8988T (cell line): ENCODE data around the gene OGDHL.
"Not testable (repeated sequence)": the region's sequence is repeated elsewhere in the genome, so short reads cannot be mapped to it uniquely, and the experiment has no call there.

Experiments used
- DNase-seq: peaks from one replicate; pipeline ENCODE4 v3.0.0; 2011

Gene OGDHL

DNA sequence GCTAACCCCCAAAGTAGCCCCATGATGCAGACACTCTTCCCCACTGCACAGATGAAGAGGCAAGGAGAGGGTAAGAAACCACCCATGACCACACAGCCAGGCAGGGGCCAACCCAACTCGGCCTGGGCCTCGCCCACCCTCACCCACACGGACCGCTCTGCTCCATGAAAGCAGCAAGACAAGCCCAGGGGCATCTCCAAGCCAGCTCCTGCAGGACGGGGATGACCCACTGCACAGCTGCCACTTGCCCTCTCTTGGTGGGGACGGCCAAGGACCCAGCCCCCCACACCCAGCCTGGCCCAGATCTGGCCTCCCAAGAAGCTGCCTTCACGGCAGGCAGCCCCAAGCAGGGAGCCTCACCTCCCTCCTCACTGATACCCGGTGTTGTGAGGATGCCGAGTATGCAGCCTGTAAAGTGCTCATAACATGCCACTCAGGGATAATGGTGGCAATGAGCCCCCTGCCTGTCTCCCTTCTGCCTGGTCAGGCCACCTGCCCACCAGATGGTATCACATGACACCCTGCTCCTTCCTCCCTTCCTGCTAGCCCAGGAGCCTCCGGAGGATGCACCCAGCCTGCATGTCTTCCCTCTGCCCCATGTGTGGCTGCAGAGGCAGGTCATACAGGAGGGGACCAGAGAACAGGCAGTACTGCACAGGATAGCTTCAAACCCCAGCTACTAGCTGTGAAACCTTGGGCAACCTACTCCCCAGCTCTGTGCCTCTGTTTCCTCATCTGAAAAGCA is 23.3 kb downstream of the OGDHL start:
- DNase-seq, result no peak

DNA sequence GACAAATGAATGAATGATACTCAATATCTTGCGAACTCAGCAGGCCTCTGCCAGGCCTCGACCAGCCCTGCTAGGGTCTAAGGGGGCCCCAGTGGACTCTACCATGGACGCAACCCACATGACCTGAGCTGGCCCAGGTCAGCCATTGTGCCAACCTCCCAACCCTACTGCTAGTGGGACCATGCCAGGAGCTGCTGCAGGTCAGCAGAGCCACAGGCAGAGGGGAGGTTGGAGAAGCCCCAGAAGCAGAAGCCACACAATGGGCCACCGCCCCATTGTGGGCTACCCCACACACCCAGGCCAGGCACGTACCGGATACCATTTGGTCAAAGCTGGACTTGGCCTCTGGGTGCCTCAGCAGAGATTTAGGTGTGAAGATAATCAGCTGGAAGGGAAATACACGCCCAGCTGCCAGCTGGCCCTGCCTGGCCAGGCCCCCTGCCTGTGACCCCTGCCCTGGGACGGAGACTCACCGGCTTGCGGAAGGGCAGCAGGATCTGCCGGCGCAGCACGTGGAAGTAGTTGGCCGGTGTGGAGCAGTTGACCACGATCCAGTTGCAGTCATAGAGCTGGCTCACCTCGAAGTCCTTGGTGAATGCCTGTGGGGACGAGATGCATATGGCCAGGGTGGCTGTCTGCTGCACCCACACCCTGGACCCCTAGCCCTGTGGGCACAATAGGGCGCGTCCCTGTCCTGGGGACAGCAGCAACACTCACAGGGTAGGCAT is 24.5 kb downstream of the OGDHL start:
- DNase-seq, result no peak

DNA sequence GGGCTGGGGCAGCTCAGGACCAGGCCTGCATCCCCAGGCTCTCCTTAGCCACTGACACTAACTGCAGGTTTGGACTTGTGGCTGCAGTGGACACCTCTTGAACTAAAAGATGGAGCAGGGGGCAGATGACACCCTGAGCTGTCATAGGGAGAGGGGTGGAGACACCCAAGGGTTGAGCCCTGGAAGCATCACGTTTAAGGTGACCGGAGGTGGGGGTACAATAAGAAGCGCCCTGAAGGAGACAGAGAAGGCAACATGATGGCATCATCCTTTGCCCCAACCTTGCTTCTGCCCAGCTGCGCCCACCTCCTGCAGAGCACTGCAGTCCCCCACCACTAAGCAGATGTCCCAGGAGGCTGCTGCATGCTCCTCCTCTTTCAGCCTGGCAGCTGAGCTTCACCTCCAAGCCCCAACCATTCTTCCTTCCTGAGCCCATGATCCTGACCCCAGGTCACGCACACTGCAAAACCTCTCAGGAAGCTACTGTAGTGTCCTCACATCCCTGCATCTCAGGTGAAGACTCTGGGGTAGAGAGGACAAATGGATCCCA is 25.5 kb downstream of the OGDHL start:
- DNase-seq, result no peak

DNA sequence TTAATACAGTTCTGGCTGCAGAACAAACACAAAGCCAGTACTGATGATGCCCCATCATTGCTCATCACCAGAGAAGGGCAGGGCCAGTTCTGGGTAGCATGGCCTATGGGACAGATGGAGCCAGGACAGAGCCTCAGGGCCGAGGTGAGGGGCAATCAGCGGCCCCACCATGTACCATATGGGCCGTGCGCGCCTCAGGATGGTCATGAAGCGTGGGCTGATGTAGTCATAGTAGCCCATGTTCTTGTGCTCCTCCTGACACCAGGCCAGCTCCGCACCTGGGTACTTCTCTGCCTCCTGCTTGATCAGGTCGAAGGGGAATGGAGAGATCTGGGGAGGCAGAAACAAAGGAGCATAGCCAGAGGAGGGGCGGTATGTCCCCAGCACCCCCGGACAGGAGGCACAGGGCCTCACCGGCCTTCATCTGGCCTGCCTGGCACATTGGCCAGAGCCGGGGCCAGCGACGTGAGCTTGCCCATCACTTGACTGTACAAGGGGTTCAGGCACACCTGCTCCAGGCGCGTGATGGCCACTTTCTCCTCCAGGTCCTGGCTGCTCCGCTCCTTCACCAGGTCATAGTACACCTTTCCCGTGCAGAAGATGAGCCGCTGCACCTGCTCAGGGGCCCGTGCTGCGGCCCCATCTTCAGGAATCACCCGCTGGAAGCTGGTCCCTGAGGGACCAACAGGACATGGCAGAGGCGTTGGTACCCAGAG is 26.1 kb downstream of the OGDHL start:
- no peak for DNase-seq

DNA sequence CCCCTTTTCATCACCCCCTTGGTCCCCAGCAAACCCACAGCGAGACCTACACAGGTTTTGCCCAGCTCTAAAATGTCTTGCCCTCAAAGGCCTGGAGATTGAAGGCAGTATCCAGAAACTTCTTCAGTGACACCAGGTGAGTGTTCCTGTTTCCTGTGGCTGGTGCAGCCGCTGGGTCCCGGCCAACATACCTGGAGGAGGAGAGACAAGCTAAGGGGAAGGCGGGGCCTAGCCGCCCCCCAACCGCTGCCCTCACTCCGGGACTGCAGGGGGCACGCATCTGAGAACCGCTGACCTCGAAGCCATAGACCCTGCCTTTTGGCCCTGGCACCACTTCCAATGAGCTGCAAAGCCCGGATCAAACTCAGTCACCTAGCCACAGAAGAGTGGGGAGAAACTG is 27.0 kb downstream of the OGDHL start:
- no peak for DNase-seq

DNA sequence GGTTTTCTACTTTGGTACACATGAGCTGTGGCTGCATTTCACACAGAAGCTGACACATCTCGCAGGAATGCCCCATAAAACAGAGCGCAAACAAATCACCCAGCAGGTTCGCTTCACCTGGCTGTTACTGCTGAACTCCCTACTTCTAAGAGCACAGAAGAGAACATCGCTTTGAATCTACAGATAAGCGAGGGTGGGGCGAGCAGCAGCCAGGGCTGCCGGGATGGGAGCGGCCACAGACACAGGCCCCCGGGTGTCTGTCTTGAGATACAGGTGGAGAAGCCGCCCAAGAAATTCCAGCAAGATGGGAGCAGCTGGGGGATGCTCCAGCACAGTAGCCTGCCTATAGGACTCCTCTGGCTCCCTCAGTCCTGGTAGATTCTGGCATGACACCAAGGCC is 27.4 kb downstream of the OGDHL start:
- no peak for DNase-seq

DNA sequence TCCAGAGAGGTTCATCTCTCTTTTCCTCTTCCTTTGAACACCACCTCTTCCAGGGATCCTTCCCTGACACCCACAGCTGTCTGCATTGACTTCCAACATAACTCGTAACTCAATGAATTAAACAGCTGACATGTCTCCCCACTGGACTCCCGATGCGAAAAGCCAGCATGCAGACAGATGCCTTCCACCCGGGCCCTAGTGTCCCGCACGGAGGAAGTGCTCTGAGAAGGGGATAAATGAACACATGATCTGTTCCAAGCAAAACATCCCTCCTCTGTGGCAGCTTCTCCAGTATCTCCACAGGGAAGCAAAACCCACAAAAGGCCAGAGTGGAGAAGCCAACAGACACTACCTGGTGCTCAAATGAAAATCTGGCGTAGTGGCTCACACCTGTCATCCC is 28.3 kb downstream of the OGDHL start:
- no peak for DNase-seq

DNA sequence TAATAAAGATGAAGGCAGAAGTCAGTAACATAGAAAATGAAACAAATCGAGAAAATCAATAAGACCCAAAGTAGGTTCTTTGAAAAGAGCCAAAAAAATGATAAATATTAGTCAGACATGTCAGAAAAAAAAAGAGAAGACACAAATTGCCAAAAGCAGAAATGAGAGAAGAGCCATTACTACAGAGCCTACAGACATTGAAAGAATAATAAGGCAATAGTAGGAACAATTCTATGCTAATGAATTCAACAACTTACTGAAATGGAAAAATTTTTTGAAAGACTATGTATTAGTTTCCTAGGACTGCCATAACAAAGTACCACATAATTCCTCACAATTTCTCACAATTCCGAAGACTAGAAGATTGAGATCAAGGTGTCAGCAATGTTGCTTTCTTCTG is 35.5 kb downstream of the OGDHL start:
- no peak for DNase-seq

DNA sequence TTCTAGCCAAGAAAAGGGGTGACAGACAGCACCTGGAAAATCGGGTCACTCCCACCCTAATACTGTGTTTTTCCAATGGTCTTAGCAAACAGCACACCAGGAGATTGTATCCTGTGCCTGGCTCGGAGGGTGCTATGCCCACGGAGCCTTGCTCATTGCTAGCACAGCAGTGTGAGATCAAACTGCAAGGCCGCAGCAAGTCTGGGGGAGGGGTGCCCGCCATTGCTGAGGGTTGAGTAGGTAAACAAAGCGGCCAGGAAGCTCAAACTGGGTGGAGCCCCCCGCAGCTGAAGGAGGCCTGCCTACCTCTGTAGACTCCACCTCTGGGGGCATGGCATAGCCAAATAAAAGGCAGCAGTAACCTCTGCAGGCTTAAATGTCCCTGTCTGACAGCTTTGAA is 47.0 kb downstream of the OGDHL start:
- not testable (repeated sequence) for DNase-seq

DNA sequence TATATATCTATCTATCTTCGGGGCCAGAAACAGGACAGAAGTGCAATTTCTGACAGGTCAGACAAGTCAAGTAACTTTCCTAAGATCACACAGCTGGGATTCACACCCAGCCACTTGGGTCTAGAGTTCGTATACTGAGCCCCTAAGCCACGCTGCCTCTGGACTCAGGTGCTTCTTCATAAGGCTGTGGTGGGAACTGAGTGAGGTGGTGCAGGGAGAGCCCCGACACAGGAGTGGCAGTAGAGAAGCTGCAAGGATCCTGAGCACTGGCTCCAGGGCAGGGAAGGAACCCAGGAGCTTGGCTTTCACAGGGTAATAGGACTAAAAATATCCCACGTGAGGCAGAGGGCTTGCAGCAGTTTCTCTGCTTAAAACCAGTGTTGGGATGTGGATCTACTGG is 48.9 kb downstream of the OGDHL start:
- DNase-seq, result no peak

DNA sequence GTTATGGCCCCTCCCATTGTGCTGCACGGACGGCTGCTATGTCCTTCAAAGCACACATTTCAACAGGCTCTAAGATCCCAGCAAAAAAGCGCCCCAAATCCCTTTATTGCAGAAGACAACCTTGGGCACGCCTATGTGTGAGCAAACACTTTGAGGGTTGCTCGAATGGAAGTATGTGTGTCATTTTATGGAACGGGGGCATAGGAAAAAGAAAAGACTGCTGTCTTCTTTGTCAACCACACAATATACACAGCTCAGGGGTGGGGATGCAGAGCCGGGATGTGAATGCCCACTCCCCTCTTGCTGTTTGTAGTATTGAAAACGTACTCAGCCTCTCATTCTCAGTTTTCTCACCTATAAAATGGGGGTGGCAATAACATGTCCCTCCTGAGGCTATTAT is 50.6 kb downstream of the OGDHL start:
- DNase-seq, result no peak

DNA sequence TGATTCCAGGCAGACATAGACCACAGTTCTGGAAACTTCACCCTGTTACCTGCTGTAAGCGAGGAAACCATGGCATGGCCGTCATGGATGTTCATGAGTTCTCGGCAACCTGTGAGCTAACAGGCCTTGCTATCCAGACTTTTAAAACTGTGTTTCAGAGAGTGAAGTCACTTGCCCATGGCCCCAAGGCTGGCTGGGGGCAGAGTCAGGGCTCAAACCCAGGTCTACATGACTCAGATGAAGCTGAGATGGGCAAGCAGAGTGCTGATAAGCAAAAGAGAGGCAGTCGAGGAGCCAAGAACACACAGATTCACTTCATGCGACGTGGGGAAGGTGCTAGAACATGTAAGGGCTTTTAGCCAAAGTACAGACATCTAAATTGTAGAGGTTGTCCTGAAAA is 51.2 kb downstream of the OGDHL start:
- DNase-seq, result no peak

DNA sequence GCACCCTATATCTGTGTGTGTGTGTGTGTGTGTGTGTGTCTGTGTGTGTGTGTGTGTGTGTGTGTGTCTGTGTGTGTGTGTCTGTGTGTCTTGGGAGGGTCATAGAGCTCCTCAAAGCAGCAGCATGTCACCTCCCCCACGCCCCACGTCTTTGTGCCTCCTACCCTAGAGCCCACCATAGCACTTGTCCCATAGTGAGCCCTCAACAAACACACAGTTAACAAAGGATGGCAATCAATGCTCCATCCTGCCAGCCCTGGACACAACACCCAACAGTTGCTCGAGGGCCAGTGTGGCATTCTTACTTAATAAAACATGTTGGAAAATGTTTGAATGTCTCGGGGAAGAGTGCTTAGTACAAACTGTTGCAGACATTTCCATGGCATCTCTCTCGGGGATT is 52.2 kb downstream of the OGDHL start:
- DNase-seq, result no peak

DNA sequence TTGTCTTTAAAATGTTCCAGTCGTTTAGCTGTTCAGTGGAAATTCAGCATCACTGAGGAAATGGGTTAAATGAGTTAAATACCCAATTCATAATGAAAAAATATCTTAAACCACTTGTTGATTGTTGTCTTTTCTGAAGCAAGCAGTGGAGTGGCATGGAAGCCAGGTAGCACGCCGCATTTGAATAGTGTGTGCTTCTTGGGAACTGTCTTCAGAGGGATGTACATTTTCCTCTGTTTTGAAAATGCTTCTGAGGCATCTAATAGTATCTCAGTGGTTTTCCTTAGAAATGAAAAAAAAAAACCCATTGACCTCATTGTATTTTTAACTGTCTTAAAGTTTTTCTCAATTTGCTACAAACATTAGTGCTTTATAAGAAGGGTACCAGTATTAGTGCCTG is 54.5 kb downstream of the OGDHL start:
- no peak for DNase-seq

DNA sequence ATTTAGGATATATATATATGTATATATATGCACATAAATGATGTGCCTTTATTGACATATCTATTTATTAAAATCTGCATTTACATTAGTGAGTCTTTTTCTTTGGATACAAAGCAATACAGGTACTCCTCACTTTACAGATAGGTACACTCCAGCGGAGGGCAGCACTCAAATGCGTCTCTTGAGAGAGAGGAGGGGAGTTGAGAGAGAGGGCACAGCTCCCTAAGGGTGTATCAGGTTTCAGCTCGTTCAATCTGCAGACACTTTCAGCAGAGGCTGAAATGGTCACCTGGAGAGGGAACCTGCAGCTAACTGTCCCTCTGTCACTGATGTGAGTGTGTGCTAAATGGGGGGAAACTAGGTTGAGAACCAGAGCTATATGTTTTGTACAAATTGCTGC is 61.1 kb downstream of the OGDHL start:
- DNase-seq, result no peak

DNA sequence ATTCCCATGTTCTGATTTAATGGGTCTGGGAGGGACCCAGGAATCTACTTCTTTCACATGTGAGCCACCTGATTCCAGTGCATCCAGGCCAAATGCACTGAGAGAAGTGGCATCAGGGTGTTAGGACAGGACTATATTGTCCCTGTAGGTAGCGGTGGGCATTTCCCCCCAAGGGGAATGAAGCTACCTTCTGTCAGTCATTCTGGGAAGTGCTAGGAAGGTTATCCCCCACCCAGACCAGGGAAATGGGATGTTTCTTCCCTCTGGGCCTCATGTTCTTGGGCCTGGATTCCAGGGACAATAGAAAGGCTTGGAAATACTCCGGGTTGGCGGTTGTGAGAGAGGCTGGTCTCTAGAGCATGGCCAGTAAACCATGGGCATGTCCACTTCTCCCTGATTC is 61.9 kb downstream of the OGDHL start:
- DNase-seq, result no peak

DNA sequence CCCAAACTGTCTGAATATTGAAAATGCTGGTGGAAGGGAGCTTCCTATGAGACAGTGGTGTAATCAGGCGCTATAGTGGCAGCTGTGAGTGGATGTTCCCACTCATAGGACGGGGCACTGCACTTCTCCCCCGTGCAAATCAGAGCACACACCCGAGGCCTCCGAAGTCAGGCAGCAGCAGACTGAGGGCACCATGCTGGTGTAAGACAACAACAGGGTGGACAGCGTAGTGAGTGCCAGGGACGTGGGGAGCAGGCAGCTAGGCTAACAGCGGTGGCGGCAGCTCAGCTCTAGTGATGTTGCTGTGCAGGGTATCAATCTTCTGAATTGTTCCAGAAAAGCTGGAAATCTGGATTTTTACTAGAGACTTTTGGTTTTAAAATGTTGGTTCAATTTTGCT is 63.4 kb downstream of the OGDHL start:
- DNase-seq, result no peak

DNA sequence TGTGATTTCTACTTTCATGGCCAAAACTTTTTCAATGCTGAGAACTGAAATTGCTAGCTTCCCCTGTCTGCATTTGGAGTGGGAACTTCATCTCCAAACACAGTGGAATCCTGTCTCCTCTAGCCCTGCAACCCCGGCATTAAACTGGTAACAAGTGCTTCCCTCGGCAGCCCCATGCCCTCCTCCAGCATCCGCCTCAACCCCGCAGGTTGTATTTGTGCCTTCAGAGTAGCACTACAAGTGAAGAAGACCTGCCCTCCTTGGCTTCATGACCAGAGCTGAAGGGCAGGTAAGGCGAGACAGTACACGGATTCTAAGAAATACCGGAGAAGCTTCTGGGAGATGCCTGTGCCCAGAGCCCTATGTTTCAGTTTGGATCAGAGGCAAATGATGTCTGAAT is 65.8 kb downstream of the OGDHL start:
- no peak for DNase-seq

DNA sequence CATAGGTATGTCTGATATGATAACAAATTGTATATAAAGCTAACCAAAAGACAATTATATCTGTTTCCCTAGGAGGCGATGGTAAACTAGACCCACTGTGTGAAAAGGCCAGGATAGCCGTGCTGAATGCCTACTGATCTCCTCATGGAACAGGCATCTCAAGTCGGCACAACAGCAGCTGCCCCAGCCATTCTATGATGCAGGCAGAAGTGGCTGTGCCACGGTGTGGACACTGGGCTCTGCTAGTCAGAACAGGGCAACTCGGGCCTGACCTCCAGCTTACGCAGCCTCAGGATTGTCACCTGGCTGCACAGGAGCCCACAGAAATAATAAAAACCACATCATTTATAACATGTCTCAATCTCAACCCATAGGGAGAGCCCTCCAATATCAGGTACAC is 67.7 kb downstream of the OGDHL start:
- no peak for DNase-seq

DNA sequence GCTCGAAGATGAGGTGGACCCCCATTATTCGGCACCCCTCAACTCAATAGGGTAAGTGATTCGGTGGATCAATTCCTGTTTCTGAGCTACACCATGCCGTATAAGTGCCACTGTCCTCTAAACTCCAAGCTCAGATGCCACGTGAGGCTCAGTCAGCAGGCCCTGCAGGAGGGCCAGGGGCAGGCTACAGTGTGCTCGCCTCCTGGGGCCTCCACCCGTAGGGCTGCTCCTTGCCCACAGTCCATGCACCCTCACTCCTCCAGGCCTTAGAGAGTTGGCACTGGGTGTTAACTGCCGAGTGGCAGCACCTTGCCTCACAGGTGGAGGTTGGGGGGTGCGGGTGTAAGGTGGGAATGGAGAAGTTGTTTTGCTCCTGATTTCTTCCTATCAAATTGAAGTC is 70.5 kb downstream of the OGDHL start:
- DNase-seq, result no peak

DNA sequence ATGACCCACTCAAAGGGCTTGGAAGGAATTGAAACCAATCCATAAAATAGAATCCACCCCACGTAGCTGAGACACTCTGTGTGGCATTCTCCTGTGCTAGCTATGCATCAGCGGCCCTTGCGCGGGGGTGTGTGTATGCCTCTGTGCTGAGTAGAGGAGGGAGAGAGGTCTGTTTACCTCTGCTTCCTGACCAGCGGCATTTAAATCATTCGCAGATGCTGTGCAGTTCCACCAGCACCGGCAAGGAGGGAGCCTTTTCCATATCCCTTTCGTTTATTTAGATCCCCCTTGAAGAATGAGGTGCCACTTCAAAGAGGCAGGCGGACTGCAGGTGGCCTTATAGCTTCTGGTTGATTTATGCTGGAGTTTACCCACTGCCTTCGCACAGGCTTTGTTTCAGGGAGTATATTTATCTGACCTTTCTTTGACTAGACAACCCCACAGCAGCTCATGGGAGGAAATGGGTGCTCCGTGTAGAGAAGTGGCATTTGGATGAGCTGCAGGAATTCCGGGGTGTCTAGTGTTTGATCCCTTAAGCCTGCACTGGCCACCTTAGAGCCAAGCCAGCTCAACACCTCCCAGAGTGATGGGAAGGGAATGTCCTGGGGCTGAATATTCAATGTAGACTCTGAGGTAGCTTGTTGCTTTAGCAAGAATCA is 71.3 kb downstream of the OGDHL start:
- DNase-seq, result no peak

DNA sequence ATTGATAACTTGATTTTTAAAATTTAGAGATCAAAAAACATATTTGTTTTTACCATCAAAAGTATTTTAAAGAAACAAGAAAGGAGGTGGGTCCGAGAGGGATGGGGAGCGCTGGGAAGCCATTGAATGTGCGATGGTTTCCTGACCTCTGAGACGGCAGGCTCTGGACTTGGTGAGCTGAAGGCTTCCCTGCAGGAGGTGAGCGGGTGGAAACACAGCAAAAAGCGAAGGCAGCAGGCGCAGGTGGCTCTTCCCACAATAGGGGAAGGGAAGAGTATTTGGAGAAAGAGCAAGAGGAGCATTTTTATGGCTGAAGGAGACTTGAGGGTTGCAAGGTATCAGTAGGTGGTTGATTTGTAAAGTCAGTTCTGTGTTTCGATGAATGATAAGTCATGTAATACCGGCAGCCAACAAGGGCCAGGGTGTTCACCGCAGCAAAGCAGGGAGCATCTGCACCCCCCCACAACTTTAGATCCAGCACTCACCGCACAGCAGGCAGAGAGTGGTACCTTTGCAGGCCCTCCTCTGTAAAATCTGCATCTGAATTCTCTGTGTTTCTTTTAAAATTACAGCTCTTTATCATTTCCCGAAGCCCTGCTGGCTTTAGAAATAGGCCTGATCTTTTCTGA is 72.1 kb downstream of the OGDHL start:
- DNase-seq, result no peak

DNA sequence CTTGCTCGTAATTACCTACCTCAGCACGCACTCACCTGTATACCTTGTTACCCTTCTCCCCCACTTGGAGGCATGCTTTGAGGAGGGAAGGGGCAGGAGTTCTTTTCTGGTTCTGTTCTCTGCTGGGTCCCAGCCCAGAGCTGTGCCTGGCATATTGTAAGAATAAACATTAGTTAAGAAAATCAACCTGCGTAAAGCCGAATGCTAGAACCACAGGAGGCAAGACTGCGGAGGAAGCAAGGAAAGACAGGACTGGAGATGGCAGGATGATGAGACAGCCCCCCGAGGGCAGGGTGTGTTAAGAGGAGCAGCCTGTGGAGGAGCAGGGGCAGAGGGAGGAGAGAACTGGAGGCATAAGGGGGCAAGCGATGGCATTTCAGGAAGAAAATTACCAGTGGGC is 73.2 kb downstream of the OGDHL start:
- no peak for DNase-seq
